ENCODE measurements around the gene CBS. TPM values are rescaled to one million over a fixed set of nuclear protein-coding genes. Genes with fewer than 3 reads are reported as not detected.
"Not testable (repeated sequence)": the region's sequence is repeated elsewhere in the genome, so short reads cannot be mapped to it uniquely, and the experiment has no call there.

The CBS gene
- total RNA-seq, 1 donor: 0.81 TPM

- DNase-seq (ENCODE audit: low read depth in 2 of 3, low spot score in 2 of 3): not testable (repeated sequence)
Observed at GRCh38 chr21:43069682-43070081, 6.0 kb downstream of the CBS start.

- DNase-seq (ENCODE audit: low read depth in 2 of 3, low spot score in 2 of 3): not testable (repeated sequence)
Observed at GRCh38 chr21:43068065-43068464, 7.6 kb downstream of the CBS start.

GRCh38 chr21:43066690-43067089 is 8.9 kb downstream of the CBS start:
- not testable (repeated sequence) for DNase-seq (ENCODE audit: low read depth in 2 of 3, low spot score in 2 of 3)

GRCh38 chr21:43065991-43066390 is 9.6 kb downstream of the CBS start:
- DNase-seq (ENCODE audit: low read depth in 2 of 3, low spot score in 2 of 3): not testable (repeated sequence)

GRCh38 chr21:43064265-43064917 is 11.2 kb downstream of the CBS start:
- DNase-seq (ENCODE audit: low read depth in 2 of 3, low spot score in 2 of 3): not testable (repeated sequence)

- not testable (repeated sequence) for DNase-seq (ENCODE audit: low read depth in 2 of 3, low spot score in 2 of 3)
Observed at GRCh38 chr21:43062955-43063664, 12.5 kb downstream of the CBS start.

- not testable (repeated sequence) for DNase-seq (ENCODE audit: low read depth in 2 of 3, low spot score in 2 of 3)
Observed at GRCh38 chr21:43053112-43053511, 22.5 kb downstream of the CBS start.

- not testable (repeated sequence) for DNase-seq (ENCODE audit: low read depth in 2 of 3, low spot score in 2 of 3)
Observed at GRCh38 chr21:43045876-43046821, 29.5 kb downstream of the CBS start.

GRCh38 chr21:43045165-43045875 is 30.3 kb downstream of the CBS start:
- DNase-seq (ENCODE audit: low read depth in 2 of 3, low spot score in 2 of 3): not testable (repeated sequence)

- DNase-seq (ENCODE audit: low read depth in 2 of 3, low spot score in 2 of 3): not testable (repeated sequence)
Observed at GRCh38 chr21:43044547-43044946, 31.1 kb downstream of the CBS start.

- not testable (repeated sequence) for DNase-seq (ENCODE audit: low read depth in 2 of 3, low spot score in 2 of 3)
Observed at GRCh38 chr21:43043291-43043690, 32.3 kb downstream of the CBS start.

- not testable (repeated sequence) for DNase-seq (ENCODE audit: low read depth in 2 of 3, low spot score in 2 of 3)
Observed at GRCh38 chr21:43042169-43042568, 33.5 kb downstream of the CBS start.

GRCh38 chr21:43038659-43039044 is 37.0 kb downstream of the CBS start:
- DNase-seq (ENCODE audit: low read depth in 2 of 3, low spot score in 2 of 3): not testable (repeated sequence)

- DNase-seq (ENCODE audit: low read depth in 2 of 3, low spot score in 2 of 3): not testable (repeated sequence)
Observed at GRCh38 chr21:43037918-43038658, 37.5 kb downstream of the CBS start.

GRCh38 chr21:43036889-43037288 is 38.7 kb downstream of the CBS start:
- DNase-seq (ENCODE audit: low read depth in 2 of 3, low spot score in 2 of 3): not testable (repeated sequence)

GRCh38 chr21:43034826-43035225 is 40.8 kb downstream of the CBS start:
- DNase-seq (ENCODE audit: low read depth in 2 of 3, low spot score in 2 of 3): no peak

- no peak for DNase-seq (ENCODE audit: low read depth in 2 of 3, low spot score in 2 of 3)
Observed at GRCh38 chr21:43034101-43034500, 41.5 kb downstream of the CBS start.

GRCh38 chr21:43031121-43031619 is 44.5 kb downstream of the CBS start:
- no peak for DNase-seq (ENCODE audit: low read depth in 2 of 3, low spot score in 2 of 3)

- no peak for DNase-seq (ENCODE audit: low read depth in 2 of 3, low spot score in 2 of 3)
Observed at GRCh38 chr21:43029785-43030184, 45.9 kb downstream of the CBS start.
